Measurements from ENCODE around the gene WTAP.
"Not testable (repeated sequence)": the region's sequence is repeated elsewhere in the genome, so short reads cannot be mapped to it uniquely, and the experiment has no call there.

WTAP gene

GRCh38 chr6:159762681-159763293 lies 35.5 kb downstream of the WTAP start:
- DNase-seq (ENCODE audit: low read depth), result no peak

DNA sequence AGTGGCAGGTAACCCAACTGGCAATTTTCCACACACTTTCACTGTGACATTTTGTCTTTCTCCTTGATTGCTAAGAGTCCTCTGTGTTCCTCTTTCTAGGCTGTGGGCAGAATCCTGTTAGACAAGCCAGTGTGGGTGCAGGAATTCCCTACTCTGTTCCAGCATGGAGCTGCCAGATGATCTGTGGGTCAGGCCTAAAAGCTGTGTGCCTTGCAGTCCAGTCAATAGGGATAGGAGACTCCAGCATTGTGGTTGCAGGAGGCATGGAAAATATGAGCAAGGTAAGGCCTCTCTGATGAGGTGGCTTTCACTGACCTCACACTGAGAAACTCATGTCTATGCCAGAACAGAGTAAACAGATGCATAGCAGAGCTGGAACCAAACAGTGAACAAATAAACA lies 39.6 kb downstream of the WTAP start:
- no peak for DNase-seq (ENCODE audit: low read depth)

DNA sequence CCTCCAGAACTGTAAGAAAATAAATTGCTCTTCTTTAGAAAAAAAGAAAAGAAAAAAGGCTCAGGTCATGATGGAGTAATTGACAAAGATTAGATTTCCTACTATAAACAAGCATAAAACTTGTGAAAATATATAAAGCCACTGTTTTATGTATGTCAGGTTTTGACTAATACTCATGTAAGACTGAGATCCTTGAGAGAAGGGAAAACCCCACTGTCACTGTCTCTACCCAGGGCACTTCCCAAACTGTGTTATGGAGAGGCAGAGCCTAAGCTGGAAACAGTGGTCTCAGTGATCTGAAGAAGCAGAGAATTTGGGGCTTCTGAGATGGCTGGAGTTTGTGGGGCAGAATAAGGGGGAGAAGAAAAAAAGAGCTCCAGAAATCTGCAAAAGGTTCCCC lies 42.2 kb downstream of the WTAP start:
- no peak for DNase-seq (ENCODE audit: low read depth)

GRCh38 chr6:159772196-159772595 lies 44.9 kb downstream of the WTAP start:
- DNase-seq (ENCODE audit: low read depth), result no peak

- no peak for DNase-seq (ENCODE audit: low read depth)
Observed at GRCh38 chr6:159777240-159777904, 50.1 kb downstream of the WTAP start.

GRCh38 chr6:159778131-159778530 lies 50.8 kb downstream of the WTAP start:
- no peak for DNase-seq (ENCODE audit: low read depth)

- DNase-seq (ENCODE audit: low read depth), result no peak
Observed at GRCh38 chr6:159778542-159779103, 51.3 kb downstream of the WTAP start.

- no peak for DNase-seq (ENCODE audit: low read depth)
Observed at GRCh38 chr6:159788276-159788675, 61.0 kb downstream of the WTAP start.

DNA sequence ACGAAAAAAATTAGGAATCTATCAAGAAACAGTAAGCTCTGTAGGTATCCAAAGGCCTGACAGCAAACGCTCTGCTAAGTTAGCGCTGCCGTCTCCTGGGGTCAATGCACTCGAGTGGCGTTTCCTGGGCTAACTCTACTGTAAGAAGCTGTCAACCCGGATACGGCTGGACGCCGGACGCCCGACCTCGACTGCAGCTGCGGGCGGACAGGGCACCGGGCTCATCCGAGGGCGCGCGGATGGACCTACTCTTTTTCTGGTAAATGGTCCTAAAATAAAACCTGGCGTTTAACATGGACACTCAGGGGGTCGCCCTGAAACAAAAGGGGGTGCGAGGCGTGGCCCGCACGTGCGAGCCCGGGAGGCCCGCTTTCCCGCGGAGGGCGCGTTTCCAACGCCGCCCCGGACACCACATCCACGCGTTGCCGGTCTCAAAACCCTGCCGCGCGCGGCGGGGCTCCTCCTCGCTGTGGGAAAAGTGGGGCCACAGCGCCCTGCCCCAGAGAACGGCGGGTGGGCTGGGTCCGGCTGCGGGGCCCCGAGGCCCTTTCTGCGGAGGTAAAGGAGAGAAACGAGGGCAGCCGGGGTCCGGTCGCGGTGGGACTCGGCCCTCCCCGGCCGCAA lies 61.6 kb downstream of the WTAP start:
- peak; percentile 67 for DNase-seq (ENCODE audit: low read depth)

DNA sequence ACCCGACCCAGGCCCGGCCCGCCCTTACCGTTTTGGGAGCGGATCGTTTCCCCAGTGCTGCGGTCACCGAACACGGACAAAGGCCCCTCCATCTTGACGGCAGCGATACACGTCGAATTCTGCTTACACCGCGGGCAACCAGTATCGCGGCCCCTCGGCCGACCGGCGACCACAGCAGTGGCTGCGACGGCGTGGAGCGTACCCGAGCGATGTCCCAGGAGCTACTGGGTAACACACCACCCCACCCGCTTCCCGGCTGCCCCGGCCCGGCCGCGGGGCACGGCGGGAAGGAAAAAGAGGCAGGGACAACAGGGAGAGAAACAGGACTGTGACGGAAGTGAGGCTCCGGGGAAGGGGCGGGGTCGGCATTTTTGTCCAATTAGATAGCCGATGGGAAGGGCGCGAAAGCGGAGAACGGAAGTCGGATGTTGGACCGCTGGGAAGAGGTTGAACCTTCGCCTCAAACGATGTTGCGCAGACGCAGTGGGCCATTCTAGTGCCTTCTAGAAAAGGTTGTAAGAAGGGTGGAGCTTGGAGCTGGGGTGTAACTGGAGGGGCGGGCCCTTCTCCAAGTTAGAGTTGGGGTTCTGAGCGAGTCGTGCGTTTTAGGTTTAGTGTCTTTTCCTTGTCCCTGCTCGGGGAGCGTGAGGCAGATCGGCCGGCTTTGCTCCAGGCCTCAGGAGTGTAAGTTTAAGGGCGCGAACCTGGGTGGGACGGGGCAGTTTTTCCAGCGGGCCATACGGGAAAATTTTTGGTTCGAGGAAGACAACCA lies 62.3 kb downstream of the WTAP start, which contains the start of gene TCP1:
Gene TCP1, minus strand, starts transcription at position 226 of the 772 bp plus-strand sequence. Its CDS starts 134 bp downstream, at position 92.
- peak; percentile 100 for DNase-seq (ENCODE audit: low read depth)

GRCh38 chr6:159790149-159790955 lies 63.0 kb downstream of the WTAP start, which contains the start of gene MRPL18:
MRPL18 (plus strand) TSS chr6:159790467; CDS start chr6:159790588, 121 bp downstream.
- DNase-seq (ENCODE audit: low read depth), result peak; percentile 99

- no peak for DNase-seq (ENCODE audit: low read depth)
Observed at GRCh38 chr6:159790956-159791598, 63.8 kb downstream of the WTAP start.

DNA sequence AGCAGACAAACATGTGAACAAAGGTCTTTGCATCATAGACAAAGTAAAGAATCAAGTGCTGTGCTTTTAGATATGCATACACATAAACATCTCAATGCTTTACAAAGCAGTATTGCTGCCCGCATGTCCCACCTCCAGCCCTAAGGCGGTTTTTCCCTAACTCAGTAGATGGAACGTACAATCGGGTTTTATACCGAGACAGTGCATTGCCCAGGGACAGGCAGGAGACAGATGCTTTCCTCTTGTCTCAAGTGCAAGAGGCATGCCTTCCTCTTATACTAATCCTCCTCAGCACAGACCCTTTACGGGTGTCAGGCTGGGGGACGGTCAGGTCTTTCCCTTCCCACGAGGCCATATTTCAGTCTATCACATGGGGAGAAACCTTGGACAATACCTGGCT lies 67.7 kb downstream of the WTAP start:
- not testable (repeated sequence) for DNase-seq (ENCODE audit: low read depth)

GRCh38 chr6:159797554-159797953 lies 70.2 kb downstream of the WTAP start:
- DNase-seq (ENCODE audit: low read depth), result no peak

- DNase-seq (ENCODE audit: low read depth), result no peak
Observed at GRCh38 chr6:159800141-159800865, 73.0 kb downstream of the WTAP start, which contains the start of gene PNLDC1. PNLDC1 (plus strand) TSS chr6:159800276; CDS start chr6:159800308, 32 bp downstream.

GRCh38 chr6:159801935-159802334 lies 74.6 kb downstream of the WTAP start:
- no peak for DNase-seq (ENCODE audit: low read depth)

DNA sequence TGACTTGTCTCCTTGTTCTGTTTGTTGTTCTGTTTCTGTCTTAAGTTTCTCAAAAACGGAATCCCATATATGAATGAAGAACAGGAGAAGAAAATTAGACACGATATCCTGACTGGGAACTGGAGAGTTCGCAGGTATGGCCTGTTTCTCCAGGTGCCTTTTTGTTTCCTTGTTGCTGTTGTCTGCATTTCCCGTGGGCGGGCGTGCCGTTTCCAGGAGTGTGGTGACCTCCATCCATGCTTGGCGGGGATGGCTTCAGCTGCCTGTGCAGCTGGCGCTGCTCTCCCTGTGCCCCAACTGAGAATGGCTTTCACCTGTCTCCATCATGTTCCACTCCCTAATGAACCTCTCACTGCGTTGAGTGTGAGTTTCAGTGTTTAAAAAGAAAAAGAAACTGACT lies 77.2 kb downstream of the WTAP start:
- no peak for DNase-seq (ENCODE audit: low read depth)

GRCh38 chr6:159805440-159806020 lies 78.2 kb downstream of the WTAP start:
- no peak for DNase-seq (ENCODE audit: low read depth)

Data from EH (cell line).